HG02759 (cell line): ENCODE measurements around the gene PTPN4.

Source experiments
- ATAC-seq: cut with Tn5 transposase; IDR thresholded peaks from one replicate; pipeline ENCODE4 v1.9.1; 2021; ENCODE audit warnings: mild to moderate bottlenecking, moderate library complexity; ENCODE audit not compliant: unreplicated experiment

Gene PTPN4, protein sequence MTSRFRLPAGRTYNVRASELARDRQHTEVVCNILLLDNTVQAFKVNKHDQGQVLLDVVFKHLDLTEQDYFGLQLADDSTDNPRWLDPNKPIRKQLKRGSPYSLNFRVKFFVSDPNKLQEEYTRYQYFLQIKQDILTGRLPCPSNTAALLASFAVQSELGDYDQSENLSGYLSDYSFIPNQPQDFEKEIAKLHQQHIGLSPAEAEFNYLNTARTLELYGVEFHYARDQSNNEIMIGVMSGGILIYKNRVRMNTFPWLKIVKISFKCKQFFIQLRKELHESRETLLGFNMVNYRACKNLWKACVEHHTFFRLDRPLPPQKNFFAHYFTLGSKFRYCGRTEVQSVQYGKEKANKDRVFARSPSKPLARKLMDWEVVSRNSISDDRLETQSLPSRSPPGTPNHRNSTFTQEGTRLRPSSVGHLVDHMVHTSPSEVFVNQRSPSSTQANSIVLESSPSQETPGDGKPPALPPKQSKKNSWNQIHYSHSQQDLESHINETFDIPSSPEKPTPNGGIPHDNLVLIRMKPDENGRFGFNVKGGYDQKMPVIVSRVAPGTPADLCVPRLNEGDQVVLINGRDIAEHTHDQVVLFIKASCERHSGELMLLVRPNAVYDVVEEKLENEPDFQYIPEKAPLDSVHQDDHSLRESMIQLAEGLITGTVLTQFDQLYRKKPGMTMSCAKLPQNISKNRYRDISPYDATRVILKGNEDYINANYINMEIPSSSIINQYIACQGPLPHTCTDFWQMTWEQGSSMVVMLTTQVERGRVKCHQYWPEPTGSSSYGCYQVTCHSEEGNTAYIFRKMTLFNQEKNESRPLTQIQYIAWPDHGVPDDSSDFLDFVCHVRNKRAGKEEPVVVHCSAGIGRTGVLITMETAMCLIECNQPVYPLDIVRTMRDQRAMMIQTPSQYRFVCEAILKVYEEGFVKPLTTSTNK

DNA sequence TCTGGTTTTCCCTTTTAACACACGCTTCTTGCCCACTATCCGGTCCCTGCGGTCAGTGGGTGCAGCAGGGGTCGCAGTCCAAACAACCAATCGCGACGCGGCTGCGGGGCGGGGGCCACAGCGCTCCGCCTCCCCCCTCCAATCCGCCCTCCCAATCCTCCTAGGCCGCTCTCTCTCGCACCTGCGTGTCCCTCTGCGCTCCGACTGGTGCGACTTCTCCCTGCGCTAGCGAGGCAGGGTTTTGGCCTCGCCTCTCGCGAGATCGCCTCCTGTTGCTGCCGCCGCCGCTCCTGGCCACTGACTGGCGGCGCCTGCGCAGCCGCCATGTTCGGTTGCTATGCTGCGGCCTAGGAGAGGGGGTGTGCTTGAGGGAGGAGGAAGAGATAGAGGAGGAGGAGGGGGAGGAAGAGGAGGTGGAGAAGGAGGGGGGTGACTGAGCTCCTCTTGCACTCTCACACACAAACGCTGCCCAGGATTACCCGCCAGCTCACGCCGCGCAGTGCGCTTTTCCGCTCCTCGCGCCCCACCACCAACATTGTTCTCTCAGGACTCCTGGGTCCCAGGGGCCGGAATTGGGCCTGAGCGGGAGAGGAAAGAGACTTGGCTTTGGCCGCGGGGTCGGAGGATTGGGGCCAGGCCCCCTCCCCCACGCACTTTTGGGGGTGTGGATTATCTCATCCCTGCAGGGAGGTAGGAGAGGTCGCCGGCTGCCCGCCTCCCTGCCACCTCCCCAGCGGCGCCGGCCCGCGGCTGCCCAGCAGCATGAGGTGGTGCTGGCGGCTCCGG, at the start of gene PTPN4:
Gene PTPN4 (plus strand): TSS at position 472 of the 786 bp plus-strand sequence. CDS start 49,932 bp downstream, outside the sequence.
- ATAC-seq = peak; percentile 96

DNA sequence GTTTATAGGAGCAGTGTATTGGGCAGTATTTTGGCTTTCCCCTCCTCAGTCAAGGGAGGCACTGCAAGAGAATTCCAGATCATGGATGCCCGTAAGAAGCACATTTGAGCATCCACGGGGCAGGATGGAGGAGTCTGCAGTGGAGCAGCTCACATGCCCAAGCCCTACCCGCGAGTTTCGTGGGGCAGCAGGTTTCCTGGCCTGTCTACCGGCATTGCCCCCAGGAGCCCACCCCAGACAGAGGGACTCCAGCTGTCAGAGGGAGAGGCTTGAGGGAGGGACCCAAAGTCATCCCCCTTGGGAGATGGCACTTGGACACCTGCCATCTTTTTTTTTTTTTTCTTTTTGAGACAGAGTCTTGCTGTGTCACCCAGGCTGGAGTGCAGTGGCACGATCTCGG, 49.4 kb upstream of the PTPN4 start:
- ATAC-seq = no peak

DNA sequence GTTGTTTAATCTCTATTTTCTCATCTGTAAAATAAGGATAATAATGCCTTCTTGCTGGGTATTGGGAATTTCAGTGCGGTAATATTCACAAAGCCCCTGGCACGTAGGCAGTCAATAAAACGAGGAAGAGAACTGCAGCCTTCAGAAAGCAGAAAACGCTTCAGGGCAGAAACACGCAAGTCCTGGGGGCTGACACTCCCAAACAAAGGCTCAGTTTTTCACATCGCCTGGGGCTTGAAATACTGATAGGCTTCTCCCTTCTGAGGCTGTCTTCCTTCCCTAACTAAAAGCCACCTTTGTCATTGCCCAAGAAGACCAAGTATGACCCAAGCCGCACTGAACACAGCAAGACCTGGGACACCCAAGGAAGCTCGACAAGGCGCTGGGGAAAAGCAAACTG, 48.4 kb upstream of the PTPN4 start:
- no peak for ATAC-seq

DNA sequence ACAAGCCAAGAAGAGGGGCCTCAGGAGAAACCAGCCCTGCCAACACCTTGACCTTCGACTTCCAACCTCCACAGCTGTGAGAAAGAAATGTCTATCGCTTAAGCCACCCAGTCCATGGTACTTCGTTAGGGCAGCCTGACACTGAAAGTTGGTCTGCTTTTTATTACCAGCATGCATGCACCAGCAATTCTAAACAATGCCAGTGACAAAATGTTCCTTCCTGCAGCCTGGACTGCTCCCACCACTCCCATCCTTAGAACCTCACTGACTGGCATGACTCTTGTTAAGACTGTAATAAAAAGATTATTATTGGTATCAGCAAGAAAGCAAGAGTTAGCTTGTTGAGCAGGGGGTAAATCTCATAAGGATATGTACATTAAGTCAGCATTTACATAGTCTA, 47.2 kb upstream of the PTPN4 start:
- ATAC-seq = no peak

DNA sequence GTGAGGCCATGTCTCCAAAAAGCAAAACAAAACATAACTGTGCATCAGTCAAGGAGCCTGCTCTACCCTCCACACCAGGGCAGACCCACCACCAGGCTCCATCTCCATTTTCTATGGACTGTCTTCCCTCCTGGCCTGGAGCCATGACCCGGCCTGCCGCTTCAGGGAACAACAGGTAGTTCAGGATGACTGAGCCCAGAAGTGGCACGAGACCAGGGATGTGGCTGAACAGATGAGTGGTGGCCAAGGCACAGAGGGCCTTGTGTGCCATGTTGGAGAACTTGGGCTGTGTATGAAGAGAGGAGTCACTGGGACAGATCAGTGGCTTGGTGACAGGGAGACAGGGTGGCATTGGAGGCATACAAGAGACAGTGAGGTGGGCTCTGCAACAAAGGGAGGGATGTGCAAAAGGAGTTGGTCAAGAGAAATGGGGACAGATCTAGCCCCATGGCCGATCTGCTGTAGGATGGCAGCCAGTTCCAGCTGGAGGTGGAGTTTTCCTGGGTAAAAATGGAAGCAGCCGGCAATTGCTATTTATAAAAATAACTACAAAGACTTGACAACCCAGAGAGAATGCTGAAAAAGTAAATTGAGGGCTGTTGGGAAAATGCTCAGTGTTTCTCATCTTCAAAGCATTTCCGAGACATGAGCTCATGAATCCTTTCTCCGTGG, 45.8 kb upstream of the PTPN4 start:
- ATAC-seq = no peak

DNA sequence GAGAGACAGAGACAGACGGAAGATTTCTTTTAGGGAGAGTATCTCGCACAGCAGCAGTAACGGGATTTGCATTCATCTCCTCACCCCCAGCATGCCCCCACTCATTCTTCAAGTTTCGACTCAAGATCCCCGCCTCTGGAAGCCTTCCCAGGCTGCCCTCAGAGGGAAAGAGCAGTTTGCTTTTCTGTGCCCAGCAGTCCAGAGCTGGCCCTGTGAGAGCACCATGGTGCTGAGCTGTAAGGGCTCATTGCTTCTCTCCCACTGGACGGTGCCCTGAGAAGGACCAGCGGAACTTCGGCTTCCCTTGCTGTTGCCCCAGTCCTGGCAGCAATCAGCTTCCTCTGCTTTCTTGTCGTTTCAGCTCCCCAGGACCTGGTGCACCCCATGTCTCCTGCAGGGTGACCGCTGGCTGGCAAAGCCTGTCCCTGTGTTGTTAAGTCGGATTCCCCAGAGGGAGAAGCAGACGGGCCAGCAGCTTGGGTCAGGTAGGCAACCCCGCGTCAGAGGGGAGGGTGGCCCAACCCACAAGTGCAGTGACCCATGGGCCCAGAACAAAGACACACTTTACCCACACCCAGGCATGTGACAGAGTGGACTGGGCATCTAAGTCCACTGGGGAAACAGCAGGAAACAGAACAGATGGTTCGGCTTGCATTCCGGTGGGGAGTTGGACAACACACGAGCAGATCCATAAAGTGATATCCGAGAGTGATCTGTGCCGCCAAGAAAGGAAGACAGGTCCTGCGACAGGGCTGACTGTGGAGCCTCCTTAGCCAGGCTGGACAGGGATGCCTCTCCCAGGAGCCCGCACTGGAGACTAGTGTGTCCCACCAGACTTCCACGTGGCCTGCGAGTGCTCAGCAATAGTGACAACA, 44.1 kb upstream of the PTPN4 start:
- no peak for ATAC-seq

DNA sequence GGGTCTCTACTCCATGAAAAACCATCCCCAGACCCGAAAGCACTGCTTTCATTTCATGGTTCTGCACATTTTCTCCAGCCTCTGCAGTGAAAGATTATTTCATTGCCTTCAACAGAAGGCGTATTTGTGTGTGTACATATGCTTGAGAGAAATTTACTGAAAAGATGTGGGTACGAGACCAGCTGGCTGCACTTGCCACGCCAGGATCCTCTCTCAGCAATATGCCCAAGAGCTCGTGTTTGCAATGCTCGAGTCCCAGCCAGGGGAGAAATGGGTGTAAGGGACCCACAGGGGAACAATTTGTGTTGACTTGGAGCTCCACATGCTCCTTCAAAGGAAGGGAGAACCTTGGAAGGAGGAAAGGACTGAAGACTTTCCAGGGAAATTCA, 43.4 kb upstream of the PTPN4 start:
- ATAC-seq = no peak

DNA sequence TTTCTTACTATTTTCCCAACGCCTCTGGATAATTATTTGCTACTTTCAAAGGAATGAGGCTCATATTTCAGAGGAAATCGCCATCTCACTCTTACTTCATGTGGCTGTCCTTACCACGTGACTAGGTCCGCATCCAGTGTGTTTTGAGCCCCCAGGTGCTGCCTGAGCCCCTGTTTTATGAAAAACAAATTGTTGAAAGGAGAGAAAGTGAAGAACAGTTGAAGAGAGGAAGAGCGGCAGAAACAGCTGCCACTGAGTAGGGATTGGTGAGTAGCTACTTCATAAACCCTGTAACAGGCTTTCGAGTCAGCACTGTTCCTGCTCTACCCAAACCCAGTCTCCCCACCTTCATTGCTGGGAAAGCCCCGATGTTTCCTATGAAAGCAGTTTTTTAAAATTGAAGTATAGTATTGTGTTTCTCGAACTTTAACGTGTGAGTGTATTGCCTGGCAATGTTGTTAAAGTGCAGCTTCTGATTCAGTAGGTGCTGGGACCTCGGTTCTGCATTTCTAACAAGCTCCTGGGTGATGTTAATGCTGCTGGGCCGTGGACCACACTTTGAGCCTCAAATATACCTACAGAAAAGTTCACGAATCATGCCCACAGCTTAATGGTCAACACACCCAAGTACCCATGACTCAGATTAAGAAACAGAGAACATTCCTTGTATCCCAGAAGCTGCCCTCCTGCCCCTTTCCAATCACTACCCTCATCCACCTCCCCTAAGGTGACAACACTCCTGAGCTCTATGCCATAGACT, 41.0 kb upstream of the PTPN4 start:
- ATAC-seq = no peak

DNA sequence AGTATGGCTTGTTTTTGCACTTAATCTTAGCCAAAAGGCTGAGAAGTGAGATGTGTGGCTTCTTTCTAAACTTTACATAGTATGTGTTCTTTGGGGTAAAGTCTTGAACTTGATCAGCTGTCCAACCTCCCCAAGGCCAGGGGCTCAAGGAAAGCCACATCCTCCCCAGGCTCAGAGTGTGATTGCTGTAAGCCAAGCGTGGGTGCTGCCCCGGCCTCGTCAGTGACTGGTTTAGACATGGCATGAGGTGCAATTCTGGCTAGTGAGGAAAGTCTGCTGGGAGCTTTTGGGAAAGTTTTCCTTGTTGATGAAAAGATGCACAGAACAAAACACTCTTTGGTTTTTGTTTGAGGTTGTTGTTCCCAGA, 40.5 kb upstream of the PTPN4 start:
- ATAC-seq = no peak

DNA sequence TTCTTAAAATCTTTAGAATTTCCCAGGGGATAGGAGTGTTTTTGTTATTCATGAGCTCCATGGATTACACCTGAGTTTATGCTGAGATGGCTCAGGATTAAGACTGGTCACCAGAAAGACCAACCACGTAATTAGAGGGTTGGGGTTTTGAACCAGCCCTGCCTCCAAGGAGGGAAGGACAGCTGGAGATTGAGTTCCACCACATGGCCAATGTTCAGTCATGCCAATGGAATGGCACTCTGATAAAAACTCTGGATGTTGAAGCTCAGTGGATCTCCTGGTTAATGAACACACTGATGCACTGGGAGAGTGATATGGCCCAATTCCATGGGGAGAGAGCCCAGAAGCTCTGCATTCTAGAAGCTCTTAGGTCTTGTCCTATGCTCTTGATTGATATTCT, 38.7 kb upstream of the PTPN4 start:
- no peak for ATAC-seq

DNA sequence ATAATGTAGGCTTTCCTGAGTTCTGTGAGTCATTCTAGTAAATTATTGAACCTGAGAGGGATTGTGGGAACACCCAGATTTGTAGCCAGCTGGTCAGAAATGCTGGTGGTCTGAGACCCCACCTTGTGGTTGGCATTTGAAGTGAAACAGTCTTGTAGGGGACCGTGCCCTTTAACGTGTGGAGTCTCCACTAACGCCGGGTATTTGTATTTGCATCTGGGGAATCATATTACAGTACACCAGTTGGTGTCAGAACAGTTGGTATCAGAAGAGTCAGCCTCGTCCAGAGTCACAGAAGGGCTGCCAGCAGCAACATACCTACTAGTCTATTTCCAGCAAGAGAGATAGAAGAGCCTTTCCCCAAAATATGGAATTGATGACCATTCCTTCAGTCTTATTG, 38.3 kb upstream of the PTPN4 start:
- no peak for ATAC-seq

DNA sequence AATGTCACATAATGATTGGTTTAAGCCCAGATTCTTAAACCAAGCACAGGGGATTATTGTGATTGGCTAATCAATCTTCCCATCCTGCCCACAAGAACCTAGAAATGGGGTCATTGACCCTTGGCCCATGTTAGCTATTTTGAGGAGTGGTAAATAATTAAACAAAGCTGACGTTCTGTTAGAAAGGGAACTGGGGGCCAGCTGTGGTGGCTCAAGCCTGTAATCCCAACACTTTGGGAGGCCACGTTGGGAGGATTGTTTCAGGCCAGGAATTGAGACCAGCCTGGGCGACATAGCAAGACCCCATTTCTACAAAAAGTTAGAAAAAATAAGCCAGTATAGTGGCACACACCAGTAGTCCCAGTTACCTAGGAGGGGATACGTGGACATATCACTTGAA, 37.8 kb upstream of the PTPN4 start:
- ATAC-seq = no peak

DNA sequence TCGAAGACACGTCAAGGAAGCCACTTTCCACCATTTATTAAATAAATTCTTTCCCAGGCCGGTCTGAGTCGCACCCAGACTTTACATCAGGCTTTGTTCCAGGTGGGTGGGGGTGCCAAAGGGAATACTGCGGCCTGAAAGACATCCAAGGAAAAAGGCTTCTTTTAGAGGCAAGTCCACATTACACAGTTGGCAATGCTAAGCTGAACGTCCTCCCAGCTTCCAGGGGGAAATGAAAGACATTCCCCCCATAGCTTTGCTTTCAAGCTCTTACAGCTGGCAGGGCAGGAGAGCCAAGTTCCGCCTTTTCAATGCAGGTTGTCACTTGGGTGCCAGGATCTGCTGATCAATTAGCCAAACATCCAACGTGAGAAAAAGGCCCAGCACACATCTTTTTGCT, 36.5 kb upstream of the PTPN4 start:
- no peak for ATAC-seq

DNA sequence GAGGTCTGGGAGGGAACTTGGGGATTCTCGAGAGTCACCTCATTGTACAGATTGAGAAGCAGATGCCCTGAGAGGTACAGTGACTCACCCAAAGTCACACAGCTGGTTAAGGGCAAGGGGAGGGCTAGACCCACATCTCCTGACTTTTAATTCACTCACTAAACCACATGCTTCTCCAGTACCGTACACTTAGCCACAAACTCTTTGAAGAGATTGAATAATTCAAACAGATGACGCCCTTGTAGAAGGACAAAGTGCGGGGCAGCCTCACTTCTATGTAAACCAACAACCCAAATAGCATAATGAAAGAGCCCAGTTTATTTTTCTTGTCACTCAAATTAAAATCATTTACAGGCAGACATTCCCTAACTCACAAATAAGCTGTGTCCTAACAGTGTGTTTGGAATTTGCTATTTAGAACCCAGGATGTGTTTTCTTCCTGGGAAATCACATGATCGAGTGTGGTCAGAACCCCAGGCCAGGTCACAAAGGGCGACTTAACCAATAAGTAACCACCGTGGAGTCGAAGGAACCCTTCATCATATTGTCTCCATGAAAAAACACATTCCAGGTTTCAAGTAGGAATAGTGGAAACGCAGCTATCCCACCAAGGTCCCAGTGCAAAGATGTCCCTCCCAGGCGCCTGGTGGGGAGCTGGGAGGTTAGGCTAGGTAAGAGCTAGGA, 35.8 kb upstream of the PTPN4 start:
- ATAC-seq = no peak

DNA sequence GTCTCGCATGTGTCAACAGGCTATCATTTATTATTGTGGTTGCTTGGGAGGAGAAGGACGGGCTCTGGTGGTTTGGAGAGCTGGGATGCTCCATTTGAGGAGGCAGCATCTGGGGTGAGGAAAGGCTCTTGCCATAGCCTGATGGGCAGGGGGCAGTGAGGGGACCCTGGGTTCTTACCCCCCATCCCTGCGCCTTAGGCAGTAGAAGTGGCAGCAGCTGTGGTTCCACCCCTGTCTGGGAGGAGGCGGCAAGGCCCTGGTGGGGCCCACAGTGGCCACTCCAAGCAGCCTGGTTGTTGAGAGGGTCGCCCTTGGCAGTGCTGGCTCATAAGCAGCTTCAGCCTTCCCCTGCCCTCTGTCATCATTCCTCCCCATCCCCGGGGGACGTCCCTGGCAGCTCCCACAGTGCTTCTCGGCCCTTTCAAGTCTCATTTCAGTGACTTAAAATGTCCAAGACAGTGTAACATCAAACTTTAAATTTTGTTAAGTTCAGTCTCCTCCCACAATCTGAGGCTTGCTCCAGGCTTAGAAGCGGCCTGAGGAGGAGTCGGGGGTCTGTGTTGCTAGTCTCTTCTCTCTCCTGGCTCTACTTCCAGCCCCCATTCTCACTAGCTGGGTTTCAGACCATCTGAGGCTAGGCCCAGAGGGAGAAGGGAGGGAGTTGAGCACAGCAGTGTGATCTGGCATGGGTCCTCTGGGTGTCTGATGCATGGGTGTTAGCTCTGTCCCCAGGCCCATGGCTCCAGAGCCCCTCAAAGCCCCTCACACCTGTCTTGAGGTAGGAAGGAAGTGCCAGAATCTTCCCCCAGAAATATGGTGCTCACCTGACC, 34.9 kb upstream of the PTPN4 start:
- no peak for ATAC-seq

DNA sequence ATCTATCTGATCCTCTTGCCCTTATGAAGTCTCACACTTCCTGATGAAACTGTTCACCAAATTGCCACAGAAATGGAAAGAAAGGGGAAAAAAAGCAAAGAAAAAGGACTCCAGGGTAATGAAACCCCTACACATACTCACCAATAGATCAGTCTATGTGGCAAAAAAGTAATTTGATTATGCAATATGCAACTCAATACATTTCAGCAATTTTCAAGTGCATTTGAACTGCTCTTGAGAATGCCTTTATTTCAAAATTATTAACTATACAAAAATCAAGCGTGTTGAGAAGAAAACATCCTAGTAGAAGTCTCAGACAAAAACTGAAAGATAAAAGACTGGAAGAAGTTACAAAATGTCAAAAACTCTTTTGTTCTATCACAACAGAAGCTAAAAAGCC, 32.2 kb upstream of the PTPN4 start:
- no peak for ATAC-seq

DNA sequence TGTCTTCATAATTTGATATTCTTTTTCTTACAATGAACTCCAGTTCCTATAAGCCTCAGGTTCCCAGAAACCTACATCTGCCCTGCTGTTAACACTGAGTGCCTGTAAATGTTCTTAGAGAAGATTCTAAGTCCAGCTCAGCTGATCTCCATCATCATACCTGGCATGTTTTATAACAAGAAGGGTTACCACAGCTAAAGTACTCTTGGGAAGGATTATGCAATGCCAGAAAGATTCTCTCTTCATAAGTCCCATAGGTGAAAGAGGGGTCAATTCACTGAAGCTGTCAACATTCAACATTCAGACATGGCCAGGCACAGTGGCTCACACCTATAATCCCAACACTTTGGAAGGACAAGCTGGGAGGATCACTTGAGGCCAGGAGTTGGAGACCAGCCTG, 31.3 kb upstream of the PTPN4 start:
- ATAC-seq = no peak
